HG02759 (cell line): ENCODE results near the gene SIM1.
"Not testable (repeated sequence)": the region's sequence is repeated elsewhere in the genome, so short reads cannot be mapped to it uniquely, and the experiment has no call there.

Source experiments
- ATAC-seq: cut with Tn5 transposase; IDR thresholded peaks from one replicate; pipeline ENCODE4 v1.9.1; 2021; ENCODE audit warnings: mild to moderate bottlenecking, moderate library complexity; ENCODE audit not compliant: unreplicated experiment

SIM1 gene

GRCh38 chr6:100354736-100355641 lies 109.7 kb downstream of the SIM1 start:
- ATAC-seq = not testable (repeated sequence)

- ATAC-seq = no peak
Measured at GRCh38 chr6:100353276-100354015, 111.3 kb downstream of the SIM1 start.

- no peak for ATAC-seq
Measured at GRCh38 chr6:100350139-100350538, 114.6 kb downstream of the SIM1 start.

GRCh38 chr6:100349366-100349765 lies 115.4 kb downstream of the SIM1 start:
- ATAC-seq = no peak

GRCh38 chr6:100347901-100348550 lies 116.7 kb downstream of the SIM1 start:
- ATAC-seq = no peak

- ATAC-seq = no peak
Measured at GRCh38 chr6:100346828-100347227, 117.9 kb downstream of the SIM1 start.

- no peak for ATAC-seq
Measured at GRCh38 chr6:100346203-100346602, 118.5 kb downstream of the SIM1 start.

GRCh38 chr6:100344761-100345160 lies 120.0 kb downstream of the SIM1 start:
- no peak for ATAC-seq

- no peak for ATAC-seq
Measured at GRCh38 chr6:100344321-100344720, 120.4 kb downstream of the SIM1 start.

- no peak for ATAC-seq
Measured at GRCh38 chr6:100343316-100344077, 121.2 kb downstream of the SIM1 start.

GRCh38 chr6:100342830-100343229 lies 121.9 kb downstream of the SIM1 start:
- no peak for ATAC-seq

GRCh38 chr6:100339574-100340255 lies 125.0 kb downstream of the SIM1 start:
- ATAC-seq = no peak

- ATAC-seq = no peak
Measured at GRCh38 chr6:100338090-100338489, 126.6 kb downstream of the SIM1 start.

GRCh38 chr6:100336876-100337275 lies 127.8 kb downstream of the SIM1 start:
- ATAC-seq = no peak

- no peak for ATAC-seq
Measured at GRCh38 chr6:100335991-100336390, 128.7 kb downstream of the SIM1 start.
